GM20000 (cell line): ENCODE measurements around the gene GABBR1.

Experiments
- DNase-seq: peaks from one replicate; pipeline ENCODE4 v3.0.0; 2012; ENCODE audit warnings: low spot score
- TF ChIP-seq, protein P1 (sequence below): IDR thresholded peaks from 2 replicates; pipeline ENCODE4 v1.5.1; 2012; ENCODE audit warnings: mild to moderate bottlenecking, control low read depth; ENCODE audit errors: extremely low read depth, missing control alignments

The GABBR1 gene

GRCh38 chr6:29530671-29531310, 102.2 kb downstream of the GABBR1 start:
- TF ChIP-seq, protein P1, sequence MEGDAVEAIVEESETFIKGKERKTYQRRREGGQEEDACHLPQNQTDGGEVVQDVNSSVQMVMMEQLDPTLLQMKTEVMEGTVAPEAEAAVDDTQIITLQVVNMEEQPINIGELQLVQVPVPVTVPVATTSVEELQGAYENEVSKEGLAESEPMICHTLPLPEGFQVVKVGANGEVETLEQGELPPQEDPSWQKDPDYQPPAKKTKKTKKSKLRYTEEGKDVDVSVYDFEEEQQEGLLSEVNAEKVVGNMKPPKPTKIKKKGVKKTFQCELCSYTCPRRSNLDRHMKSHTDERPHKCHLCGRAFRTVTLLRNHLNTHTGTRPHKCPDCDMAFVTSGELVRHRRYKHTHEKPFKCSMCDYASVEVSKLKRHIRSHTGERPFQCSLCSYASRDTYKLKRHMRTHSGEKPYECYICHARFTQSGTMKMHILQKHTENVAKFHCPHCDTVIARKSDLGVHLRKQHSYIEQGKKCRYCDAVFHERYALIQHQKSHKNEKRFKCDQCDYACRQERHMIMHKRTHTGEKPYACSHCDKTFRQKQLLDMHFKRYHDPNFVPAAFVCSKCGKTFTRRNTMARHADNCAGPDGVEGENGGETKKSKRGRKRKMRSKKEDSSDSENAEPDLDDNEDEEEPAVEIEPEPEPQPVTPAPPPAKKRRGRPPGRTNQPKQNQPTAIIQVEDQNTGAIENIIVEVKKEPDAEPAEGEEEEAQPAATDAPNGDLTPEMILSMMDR, result no peak
- DNase-seq, result no peak

DNA sequence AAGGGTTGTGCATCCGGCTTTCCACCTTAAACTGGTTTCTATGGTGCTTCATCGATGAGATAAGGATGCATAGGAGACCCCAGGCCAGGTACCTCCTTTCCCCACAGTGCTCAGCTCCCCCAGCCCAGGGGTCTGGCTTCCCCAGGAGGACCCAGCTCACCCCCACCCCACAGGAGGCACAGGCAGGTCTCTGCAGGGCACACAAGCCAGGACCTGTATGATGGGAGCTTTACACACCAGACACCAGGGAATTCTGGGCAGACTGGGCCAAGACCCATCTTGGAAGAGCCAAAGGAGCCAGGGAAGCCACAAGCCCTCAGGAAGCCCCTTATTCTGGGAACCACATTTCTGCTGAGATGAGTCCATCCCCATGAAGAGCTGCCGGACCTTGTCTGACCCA, 103.0 kb downstream of the GABBR1 start:
- no peak for DNase-seq
- TF ChIP-seq, protein P1, result no peak

- no peak for DNase-seq
- TF ChIP-seq, protein P1, result no peak
These were observed 103.9 kb downstream of the GABBR1 start for GRCh38 chr6:29528988-29529560.

GRCh38 chr6:29528300-29528931, 104.6 kb downstream of the GABBR1 start:
- TF ChIP-seq, protein P1, result no peak
- DNase-seq, result no peak

DNA sequence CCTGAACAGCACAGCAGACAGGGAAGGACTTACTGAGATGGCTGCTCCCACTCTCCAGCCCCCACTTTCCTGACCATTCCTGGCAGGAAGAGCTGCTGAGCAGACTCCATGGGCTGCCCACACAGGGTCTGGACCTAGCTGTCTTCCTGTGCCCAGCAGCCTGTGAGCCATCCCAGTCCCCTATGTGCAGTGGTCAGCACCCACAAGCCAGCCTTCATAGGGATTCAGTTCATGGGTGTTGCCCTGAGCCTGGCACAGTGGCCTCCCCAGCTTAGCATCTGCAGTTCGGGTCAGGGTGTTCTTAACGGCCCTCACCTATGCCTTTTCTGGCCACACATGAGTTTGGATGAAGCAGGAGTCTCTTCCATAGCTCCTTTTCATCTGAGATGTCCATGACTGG, 105.4 kb downstream of the GABBR1 start:
- TF ChIP-seq, protein P1, result no peak
- DNase-seq, result no peak

DNA sequence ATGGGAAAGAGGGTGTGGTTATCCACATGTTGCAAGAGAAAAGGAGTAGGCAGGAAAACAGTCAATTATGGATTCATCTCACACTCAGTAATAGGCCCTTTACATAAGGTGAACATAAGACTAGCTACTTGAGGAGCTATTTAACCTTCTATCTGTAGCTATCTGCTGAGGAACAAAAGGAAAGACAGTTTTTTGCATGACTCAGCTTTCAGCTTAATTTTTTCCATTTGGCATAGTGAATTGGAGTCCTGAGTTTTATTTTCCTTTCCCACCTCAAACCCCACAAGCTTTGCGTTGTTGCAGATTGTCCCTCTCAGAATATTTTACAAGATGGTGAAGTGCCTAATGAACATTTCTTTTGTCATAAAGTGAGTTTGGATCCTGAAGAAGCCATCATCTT, 105.9 kb downstream of the GABBR1 start:
- TF ChIP-seq, protein P1, result no peak
- no peak for DNase-seq

DNA sequence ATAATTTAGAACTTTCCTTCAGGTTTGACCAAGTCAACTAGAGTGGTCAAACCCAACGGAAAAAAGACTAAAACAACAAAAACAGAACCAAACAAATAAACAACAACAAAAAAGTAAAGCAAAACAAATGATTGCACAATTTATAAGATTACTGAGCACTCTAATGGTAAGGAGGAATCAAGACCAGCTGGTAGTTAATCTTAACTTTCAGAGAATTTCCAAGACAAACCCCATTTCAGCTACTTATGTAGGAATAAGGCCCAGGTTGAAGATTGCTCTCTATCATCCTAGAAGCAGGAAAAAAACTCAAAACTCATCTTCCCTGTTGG, 107.7 kb downstream of the GABBR1 start:
- no peak for DNase-seq
- TF ChIP-seq, protein P1, result no peak
